GM12891 (cell line): Measurements from ENCODE around the gene PEX5.
A peak's percentile ranks its signal among the peaks of the same experiment; 100 is the strongest.

ENCODE experiments used
- POLR2A ChIP-seq: IDR thresholded peaks from 2 replicates; pipeline ENCODE4 v1.6.1; 2011; ENCODE audit warnings: low read depth, low read length, control low read depth
- POLR2AphosphoS5 ChIP-seq: IDR thresholded peaks from 2 replicates; pipeline ENCODE4 v1.6.1; 2011; ENCODE audit warnings: low read depth, low read length, control low read depth
- SPI1 ChIP-seq: IDR thresholded peaks from 2 replicates; pipeline ENCODE4 v1.6.1; 2011; ENCODE audit warnings: low read depth, low read length, control low read depth
- TAF1 ChIP-seq: IDR thresholded peaks from 2 replicates; pipeline ENCODE4 v1.6.1; 2011; ENCODE audit warnings: low read depth, low read length, control low read depth

DNA sequence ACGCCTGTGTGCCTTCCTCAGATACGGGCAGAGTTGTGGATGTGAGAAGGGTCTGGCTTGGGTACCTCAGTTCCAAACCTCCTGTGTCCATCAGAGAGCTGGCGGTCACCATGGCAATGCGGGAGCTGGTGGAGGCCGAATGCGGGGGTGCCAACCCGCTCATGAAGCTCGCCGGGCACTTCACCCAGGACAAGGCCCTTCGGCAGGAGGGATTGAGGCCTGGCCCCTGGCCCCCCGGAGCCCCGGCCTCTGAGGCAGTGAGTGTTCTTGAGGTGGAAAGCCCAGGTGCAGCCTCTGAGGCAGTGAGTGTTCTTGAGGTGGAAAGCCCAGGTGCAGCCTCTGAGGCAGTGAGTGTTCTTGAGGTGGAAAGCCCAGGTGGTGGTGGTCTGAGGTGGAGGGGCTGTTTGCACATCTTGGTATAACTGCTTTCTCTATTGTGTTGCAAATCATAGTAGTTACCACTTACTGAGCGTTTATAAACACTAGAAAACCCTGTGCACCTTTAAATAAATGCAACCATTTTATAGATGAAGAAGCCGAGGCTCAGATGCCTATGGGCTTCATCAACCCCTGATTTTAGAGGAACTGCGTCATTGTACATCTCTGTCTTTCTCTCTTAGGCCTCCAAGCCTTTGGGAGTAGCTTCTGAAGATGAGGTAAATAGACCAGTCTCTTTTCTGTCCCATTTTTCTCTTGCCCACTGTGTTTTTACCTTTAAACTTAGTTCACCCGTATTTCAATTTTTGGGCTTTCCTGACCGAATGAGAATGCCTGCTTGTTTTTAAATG lies 976 bp downstream of the PEX5 start:
- TF ChIP-seq POLR2AphosphoS5 (no peak), POLR2A (no peak), TAF1 (no peak), SPI1 (peak; percentile 33; the same call in 1 of the 2 replicates)
